Natural killer cell treated with Interleukin-12 subunit alpha and Interleukin-12 subunit beta and Interleukin-15 and Interleukin-18, amount 100 ng/mL, for 72 hours (primary cell): ENCODE data around the gene DOK3. TPM values are rescaled to one million over a fixed set of nuclear protein-coding genes. Genes with fewer than 3 reads are reported as not detected.
"Not testable (repeated sequence)": the region's sequence is repeated elsewhere in the genome, so short reads cannot be mapped to it uniquely, and the experiment has no call there.

Experiments used
- ATAC-seq, 2 donors: fragments of 150-1000 bp; cut with Tn5 transposase in 1 of 2; sonication (Bioruptor Pico), chemical (Tn5 transposase) in 1 of 2; 2 replicates each; pipeline ENCODE4 v1.10.0; 2021
- DNase-seq: peaks from one replicate; pipeline ENCODE4 v3.0.0; 2022; ENCODE audit warnings: low spot score
- H3K27ac Mint-ChIP-seq, 2 donors: 1 replicate in 1 of 2; 2 replicates in 1 of 2; pipeline ENCODE4 v1.8.0; 2022; ENCODE audit warnings: mixed read lengths in 2 of 2, mild to moderate bottlenecking in 1 of 2, moderate library complexity in 1 of 2
- H3K27me3 Mint-ChIP-seq, 2 donors: 1 replicate in 1 of 2; 2 replicates in 1 of 2; pipeline ENCODE4 v1.8.0; 2022; ENCODE audit warnings: mixed read lengths in 2 of 2
- H3K36me3 Mint-ChIP-seq: one replicate; pipeline ENCODE4 v1.8.0; 2022; ENCODE audit warnings: mixed read lengths
- H3K4me1 Mint-ChIP-seq, 2 donors: 1 replicate in 1 of 2; 2 replicates in 1 of 2; pipeline ENCODE4 v1.8.0; 2022; ENCODE audit warnings: low read depth in 2 of 2, mixed read lengths in 2 of 2, mild to moderate bottlenecking in 1 of 2
- H3K4me3 Mint-ChIP-seq: one replicate; pipeline ENCODE4 v1.8.0; 2022; ENCODE audit warnings: mixed read lengths
- H3K9me3 Mint-ChIP-seq: 2 replicates; pipeline ENCODE4 v1.8.0; 2022; ENCODE audit warnings: mixed read lengths
- total RNA-seq, 2 donors: library from RNA; stranded (reverse); gene quantifications; one replicate each; pipeline ENCODE4 v1.2.3, GENCODE V29; 2022

The DOK3 gene
- total RNA-seq, 2 donors from 2014 or later = 10.0 to 18.0 TPM

DNA sequence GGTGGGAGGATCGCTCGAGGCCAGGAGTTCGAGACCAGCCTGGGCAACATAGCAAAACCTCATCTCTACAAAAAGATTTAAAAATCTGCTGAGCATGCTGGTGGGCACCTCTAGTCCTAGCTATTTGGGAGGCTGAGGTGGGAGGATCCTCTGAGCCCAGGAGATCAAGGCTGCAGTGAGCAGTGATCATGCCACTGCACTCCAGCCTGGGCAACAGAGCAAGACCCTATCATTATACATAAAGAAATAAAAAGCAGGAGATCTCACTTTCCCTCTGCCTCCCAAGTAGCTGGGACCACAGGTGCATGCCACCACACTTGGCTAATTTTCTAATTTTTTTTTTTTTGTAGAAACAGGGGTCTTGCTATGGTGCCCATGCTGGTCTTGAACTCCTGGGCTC, 23.9 kb downstream of the DOK3 start:
- ATAC-seq, H3K4me3 Mint-ChIP-seq, H3K9me3 Mint-ChIP-seq, H3K36me3 Mint-ChIP-seq, DNase-seq, H3K27ac Mint-ChIP-seq, H3K4me1 Mint-ChIP-seq, H3K27me3 Mint-ChIP-seq: not testable (repeated sequence)

GRCh38 chr5:177484902-177485549, 24.6 kb downstream of the DOK3 start:
- Mint-ChIP-seq H3K27ac (no peak overlapping the region), H3K27me3 (no peaks in the 10 kb centered on the region), H3K4me1 (peaks cover 1 to 2% of the 10 kb centered on the region in 2 donors), H3K36me3 (no peaks in the 10 kb centered on the region), H3K9me3 (no peaks in the 10 kb centered on the region), H3K4me3 (no peak overlapping the region)
- ATAC-seq = no peak
- no peak for DNase-seq

DNA sequence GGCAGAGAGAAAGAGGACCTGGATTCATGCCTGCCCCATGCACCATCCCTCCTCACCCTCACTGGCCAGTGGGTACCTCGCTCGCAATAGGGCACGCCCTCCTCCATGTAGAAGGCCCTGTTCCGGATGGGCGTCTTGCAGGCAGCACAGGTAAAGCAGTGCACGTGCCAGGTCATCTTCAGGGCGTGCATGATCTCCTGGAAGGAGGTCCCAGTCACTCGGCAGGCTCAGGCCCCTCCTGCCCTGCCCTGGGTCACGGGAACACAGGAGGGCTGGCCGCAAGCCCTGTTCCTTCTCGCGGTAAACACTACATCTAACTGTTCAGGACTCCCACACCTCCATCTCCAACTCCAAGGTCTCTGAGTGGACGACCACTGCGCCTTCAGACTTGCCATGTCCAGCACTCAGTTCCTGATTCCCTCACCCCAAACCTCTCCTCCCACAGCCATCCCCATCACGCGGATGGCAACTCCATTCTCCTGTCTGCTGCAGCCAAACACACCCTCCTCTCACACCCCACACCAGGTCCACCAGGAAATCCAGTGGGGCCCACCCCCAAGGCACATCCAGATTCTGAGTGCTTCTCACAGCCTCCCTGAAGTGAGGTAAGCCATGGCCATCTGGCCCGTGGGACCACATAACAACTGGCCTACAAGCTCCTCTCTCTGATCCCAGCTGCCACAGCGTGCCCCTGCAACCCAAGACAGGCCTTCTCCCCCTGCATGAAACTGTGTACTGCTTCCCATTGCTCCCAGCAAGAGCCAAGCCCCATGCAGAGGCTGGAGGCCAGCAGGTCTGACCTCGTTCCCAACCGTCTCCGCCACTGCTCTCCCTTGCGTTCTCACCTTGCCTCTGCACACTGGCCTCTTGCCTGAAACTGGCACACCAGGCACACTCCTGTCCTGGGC, 25.4 kb downstream of the DOK3 start:
- no peaks in the 10 kb centered on the region for H3K36me3 Mint-ChIP-seq
- peaks cover 9 to 10% of the 10 kb centered on the region in 2 donors for H3K4me1 Mint-ChIP-seq
- no peak overlapping the region for H3K27ac Mint-ChIP-seq
- no peaks in the 10 kb centered on the region for H3K9me3 Mint-ChIP-seq
- H3K27me3 Mint-ChIP-seq = no peaks in the 10 kb centered on the region
- ATAC-seq (peak in 1 of 2 donors; percentile 11), DNase-seq (no peak)
- no peak overlapping the region for H3K4me3 Mint-ChIP-seq

DNA sequence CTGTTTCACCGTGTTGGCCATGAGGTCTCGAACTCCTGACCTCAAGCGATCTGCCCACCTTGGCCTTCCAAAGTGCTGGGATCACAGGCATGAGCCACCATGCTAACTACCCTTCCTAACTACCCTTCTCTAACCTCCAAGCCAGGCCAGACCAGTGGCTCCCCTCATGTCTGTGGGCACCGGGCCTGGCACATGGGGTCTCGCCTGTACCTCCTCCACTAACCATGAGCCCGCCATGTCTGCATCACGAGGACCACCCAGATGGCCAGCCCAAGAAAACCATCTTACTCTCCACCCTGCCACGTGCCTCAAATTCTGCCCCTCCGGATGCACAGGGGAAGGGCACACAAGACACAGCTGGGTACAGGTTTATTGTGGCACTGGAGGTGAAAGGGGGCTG, 26.6 kb downstream of the DOK3 start:
- Mint-ChIP-seq H3K9me3 (no peaks in the 10 kb centered on the region), H3K27ac (no peak overlapping the region), H3K27me3 (no peaks in the 10 kb centered on the region), H3K4me1 (peaks cover 17 to 18% of the 10 kb centered on the region in 2 donors), H3K36me3 (no peaks in the 10 kb centered on the region), H3K4me3 (no peak overlapping the region)
- ATAC-seq (no peak), DNase-seq (no peak)

- H3K9me3 Mint-ChIP-seq = no peaks in the 10 kb centered on the region
These were observed 27.2 kb downstream of the DOK3 start for GRCh38 chr5:177482359-177482795.

GRCh38 chr5:177479774-177480173, 29.9 kb downstream of the DOK3 start:
- Mint-ChIP-seq H3K9me3 (no peaks in the 10 kb centered on the region), H3K4me3 (peak overlapping the region; percentile 65), H3K4me1 (peaks cover 24 to 31% of the 10 kb centered on the region in 2 donors), H3K36me3 (no peaks in the 10 kb centered on the region), H3K27ac (peak overlapping the region; percentile 89 to 97), H3K27me3 (peaks cover 0 to 3% of the 10 kb centered on the region in 2 donors)
- no peak for DNase-seq
- ATAC-seq = no peak

More at GRCh38 chr5:177482359-177482795, 27.2 kb downstream of the DOK3 start:
- no peak for ATAC-seq
- H3K36me3 Mint-ChIP-seq = no peaks in the 10 kb centered on the region
- H3K27ac Mint-ChIP-seq = no peak overlapping the region
- H3K4me1 Mint-ChIP-seq = peaks cover 17 to 18% of the 10 kb centered on the region in 2 donors
- H3K27me3 Mint-ChIP-seq = no peaks in the 10 kb centered on the region
- H3K4me3 Mint-ChIP-seq = no peak overlapping the region
- DNase-seq = no peak

DNA sequence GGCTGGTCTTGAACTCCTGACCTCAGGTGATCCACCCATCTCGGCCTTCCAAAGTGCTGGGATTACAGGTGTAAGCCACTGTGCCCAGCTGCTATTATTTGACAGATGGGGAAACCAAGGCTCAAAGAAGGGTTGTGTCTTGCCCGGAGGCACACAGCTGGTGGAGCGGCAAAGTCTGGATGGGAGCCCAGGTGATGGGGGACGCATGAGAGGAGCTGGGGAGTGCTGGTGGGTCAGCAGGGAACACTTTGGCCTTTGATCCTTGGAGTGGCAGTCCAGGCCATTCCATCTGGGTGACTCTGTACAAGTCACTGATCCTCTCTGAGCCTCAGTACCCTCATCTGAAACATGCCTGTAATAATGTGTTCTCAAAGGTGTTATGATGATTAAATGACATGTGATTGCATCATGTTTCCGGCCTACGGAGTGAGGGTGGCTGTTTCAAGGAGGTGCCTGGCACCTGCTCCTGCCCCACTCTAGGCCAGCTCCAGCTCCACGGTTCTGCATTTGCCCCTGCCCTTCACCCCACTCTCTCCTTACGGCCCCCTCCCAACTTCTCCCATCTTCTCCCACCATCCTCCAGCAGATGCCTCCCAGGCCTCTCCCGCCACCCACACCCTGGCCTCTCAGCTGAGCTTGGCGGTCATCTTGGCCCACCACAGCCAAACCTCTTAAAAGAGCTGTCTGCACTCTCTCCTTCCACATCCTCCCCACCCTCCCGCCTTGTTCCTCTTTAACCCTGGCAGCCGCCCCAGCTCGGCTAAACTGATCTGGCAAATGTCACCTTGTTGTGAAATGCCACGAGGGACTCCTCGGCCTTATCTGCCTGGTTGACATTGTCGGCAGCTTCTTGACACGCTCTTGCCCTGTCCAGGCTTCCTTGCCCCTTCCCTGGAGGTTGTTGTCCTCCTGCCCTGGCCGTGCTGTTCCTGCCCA, 30.6 kb downstream of the DOK3 start:
- Mint-ChIP-seq H3K27ac (peak overlapping the region; percentile 89 to 97), H3K4me3 (peak overlapping the region; percentile 65), H3K36me3 (no peaks in the 10 kb centered on the region), H3K4me1 (peaks cover 31 to 39% of the 10 kb centered on the region in 2 donors), H3K9me3 (no peaks in the 10 kb centered on the region), H3K27me3 (peaks cover 6% of the 10 kb centered on the region in 2 donors)
- peak; percentile 82 to 87 for ATAC-seq
- DNase-seq = peak; percentile 75

DNA sequence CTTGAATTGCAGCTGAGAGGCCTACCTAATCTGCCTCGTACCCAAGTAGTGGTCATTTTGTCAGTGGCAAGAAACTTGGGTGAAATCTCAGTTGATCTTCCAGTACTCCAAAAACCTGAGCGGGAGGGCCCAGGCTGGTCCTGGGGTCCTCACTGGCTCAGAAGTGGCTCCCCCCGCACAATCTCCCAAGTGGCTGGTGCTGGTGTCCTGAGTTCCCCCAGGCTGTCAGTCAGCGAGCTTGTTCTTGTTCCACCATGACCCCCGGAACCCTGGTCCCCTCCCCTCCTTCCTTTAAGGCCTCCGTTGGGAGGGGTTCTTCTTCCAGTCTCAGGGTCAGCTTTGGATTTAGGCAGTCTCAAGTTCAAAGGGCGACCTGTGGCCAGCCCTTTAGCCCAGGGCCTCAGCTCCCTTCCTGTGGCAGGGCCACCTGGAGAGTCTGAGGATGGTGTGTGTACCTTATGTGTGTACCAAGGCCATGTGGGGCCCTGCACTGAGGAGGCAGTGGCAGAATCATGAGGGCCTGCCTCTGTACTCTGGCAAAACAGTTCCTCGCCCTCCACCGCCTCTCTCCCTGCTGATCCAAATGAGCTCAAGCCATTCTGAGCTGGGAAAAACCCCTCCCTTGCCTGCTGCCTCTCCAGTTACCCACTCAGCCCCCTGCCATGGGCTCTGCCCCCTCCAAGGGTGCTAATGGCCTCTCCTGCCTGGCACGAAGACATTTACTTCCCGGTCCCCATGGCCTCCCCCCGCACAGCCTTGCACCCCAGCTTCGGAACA, 31.7 kb downstream of the DOK3 start:
- H3K27ac Mint-ChIP-seq = peak overlapping the region; percentile 89 to 97
- H3K9me3 Mint-ChIP-seq = no peaks in the 10 kb centered on the region
- H3K27me3 Mint-ChIP-seq = peaks cover 7 to 8% of the 10 kb centered on the region in 2 donors
- H3K4me3 Mint-ChIP-seq = no peak overlapping the region
- ATAC-seq = no peak
- peaks cover 34 to 42% of the 10 kb centered on the region in 2 donors for H3K4me1 Mint-ChIP-seq
- no peak for DNase-seq
- no peaks in the 10 kb centered on the region for H3K36me3 Mint-ChIP-seq

GRCh38 chr5:177476531-177477233, 32.9 kb downstream of the DOK3 start:
- peaks cover 36 to 42% of the 10 kb centered on the region in 2 donors for H3K4me1 Mint-ChIP-seq
- H3K27ac Mint-ChIP-seq = peak overlapping the region; percentile 22 to 24
- H3K27me3 Mint-ChIP-seq = peaks cover 7 to 8% of the 10 kb centered on the region in 2 donors
- H3K9me3 Mint-ChIP-seq = no peaks in the 10 kb centered on the region
- DNase-seq = no peak
- no peaks in the 10 kb centered on the region for H3K36me3 Mint-ChIP-seq
- H3K4me3 Mint-ChIP-seq = no peak overlapping the region
- no peak for ATAC-seq

DNA sequence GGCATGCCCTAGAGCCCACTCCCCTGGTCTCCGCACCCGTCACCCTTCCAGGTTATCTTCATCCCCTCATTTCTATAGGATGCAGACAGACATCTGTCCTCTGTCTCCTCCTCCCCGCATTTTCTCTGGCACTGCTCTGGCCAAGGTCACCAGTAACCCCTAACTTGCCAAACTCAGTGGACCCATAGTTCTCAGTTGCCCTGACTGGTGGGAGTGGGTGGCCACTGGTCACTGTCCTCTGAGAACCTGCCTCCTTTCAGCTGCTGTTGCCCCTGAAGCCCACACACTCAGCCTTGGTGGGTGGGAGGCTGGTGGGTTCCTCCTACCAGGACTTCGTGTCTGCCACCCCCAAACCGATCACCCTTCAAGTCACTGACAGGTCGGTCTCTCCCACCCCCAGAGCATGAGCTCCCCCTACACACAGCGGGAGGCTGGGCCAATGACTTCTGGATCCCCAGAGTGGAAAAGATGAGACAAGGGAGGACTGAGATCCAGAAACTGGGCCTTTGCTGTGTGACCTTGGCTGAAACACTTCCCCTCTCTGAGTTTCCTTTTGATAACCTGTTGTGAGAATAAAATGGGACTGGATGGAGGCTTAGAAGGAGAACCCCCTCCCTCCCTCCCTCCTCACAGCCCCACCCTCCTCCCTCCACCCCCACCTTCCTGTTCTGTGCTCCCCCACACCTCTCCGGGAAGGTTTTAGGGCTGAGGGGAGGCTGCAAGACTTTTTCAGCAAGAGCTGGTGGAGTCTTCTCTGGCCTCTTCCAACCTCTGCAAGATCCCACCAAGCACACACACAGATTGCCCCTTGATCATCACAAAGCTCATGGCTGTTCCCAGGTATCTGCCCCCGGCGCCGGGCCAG, 33.8 kb downstream of the DOK3 start:
- ATAC-seq (no peak), DNase-seq (no peak)
- Mint-ChIP-seq H3K27me3 (peaks cover 7 to 8% of the 10 kb centered on the region in 2 donors), H3K27ac (peak overlapping the region; percentile 22 to 24), H3K9me3 (no peaks in the 10 kb centered on the region), H3K4me3 (peak overlapping the region; percentile 1), H3K4me1 (peaks cover 41 to 42% of the 10 kb centered on the region in 2 donors), H3K36me3 (no peaks in the 10 kb centered on the region)

- DNase-seq = no peak
- peak overlapping the region; percentile 80 for H3K4me3 Mint-ChIP-seq
- peaks cover 7 to 8% of the 10 kb centered on the region in 2 donors for H3K27me3 Mint-ChIP-seq
- H3K27ac Mint-ChIP-seq = no peak overlapping the region
- H3K36me3 Mint-ChIP-seq = no peaks in the 10 kb centered on the region
- H3K4me1 Mint-ChIP-seq = peaks cover 44 to 45% of the 10 kb centered on the region in 2 donors
- ATAC-seq = no peak
- no peaks in the 10 kb centered on the region for H3K9me3 Mint-ChIP-seq
These were observed 34.6 kb downstream of the DOK3 start for GRCh38 chr5:177474846-177475562.
